NCI-H526 treated with DMSO at 0.1 percent for 48 hours (cell line): Measurements from ENCODE around the gene ATF2.
"Not testable (repeated sequence)": the region's sequence is repeated elsewhere in the genome, so short reads cannot be mapped to it uniquely, and the experiment has no call there.

ENCODE experiments used
- DNase-seq: peaks from one replicate; lab custom pipeline; 2025; lab: John Stamatoyannopoulos, UW

The ATF2 gene

GRCh38 chr2:175166216-175166824 is 1.7 kb downstream of the ATF2 start:
- DNase-seq: no peak

GRCh38 chr2:175164235-175164634 is 3.8 kb downstream of the ATF2 start:
- no peak for DNase-seq

- DNase-seq: no peak
Observed at GRCh38 chr2:175158894-175159293, 9.1 kb downstream of the ATF2 start.

GRCh38 chr2:175156534-175156933 is 11.5 kb downstream of the ATF2 start:
- DNase-seq: no peak

GRCh38 chr2:175154661-175155082 is 13.3 kb downstream of the ATF2 start:
- no peak for DNase-seq

- DNase-seq: no peak
Observed at GRCh38 chr2:175152242-175152641, 15.8 kb downstream of the ATF2 start.

- no peak for DNase-seq
Observed at GRCh38 chr2:175151791-175152190, 16.2 kb downstream of the ATF2 start.

GRCh38 chr2:175147186-175147585 is 20.8 kb downstream of the ATF2 start:
- no peak for DNase-seq

GRCh38 chr2:175143678-175144077 is 24.3 kb downstream of the ATF2 start:
- no peak for DNase-seq

GRCh38 chr2:175143191-175143590 is 24.8 kb downstream of the ATF2 start:
- DNase-seq: no peak

- no peak for DNase-seq
Observed at GRCh38 chr2:175140332-175140731, 27.7 kb downstream of the ATF2 start.

GRCh38 chr2:175137793-175138192 is 30.2 kb downstream of the ATF2 start:
- no peak for DNase-seq

GRCh38 chr2:175136334-175137215 is 31.4 kb downstream of the ATF2 start:
- no peak for DNase-seq

- no peak for DNase-seq
Observed at GRCh38 chr2:175135862-175136261, 32.1 kb downstream of the ATF2 start.

- DNase-seq: no peak
Observed at GRCh38 chr2:175135177-175135576, 32.8 kb downstream of the ATF2 start.

- no peak for DNase-seq
Observed at GRCh38 chr2:175131252-175131651, 36.8 kb downstream of the ATF2 start.

GRCh38 chr2:175126661-175127060 is 41.3 kb downstream of the ATF2 start:
- no peak for DNase-seq

GRCh38 chr2:175123254-175123653 is 44.7 kb downstream of the ATF2 start:
- DNase-seq: no peak

- peak; percentile 11 for DNase-seq
Observed at GRCh38 chr2:175111200-175111657, 56.8 kb downstream of the ATF2 start.

GRCh38 chr2:175108091-175108490 is 59.9 kb downstream of the ATF2 start:
- not testable (repeated sequence) for DNase-seq

GRCh38 chr2:175107146-175107545 is 60.9 kb downstream of the ATF2 start:
- DNase-seq: no peak

GRCh38 chr2:175103191-175103590 is 64.8 kb downstream of the ATF2 start:
- DNase-seq: no peak

GRCh38 chr2:175101514-175101913 is 66.5 kb downstream of the ATF2 start:
- DNase-seq: no peak
